SK-N-SH treated with all-trans-retinoic acid at 6 μM for 48 hours (cell line): ENCODE data around the gene TM9SF3.

Experiments
- ATAC-seq: fragments of 200-7000 bp; cut with Tn5 transposase; 3 replicates; pipeline ENCODE4 v1.9.1; 2020; ENCODE audit warnings: mild to moderate bottlenecking, moderate library complexity
- ARNTL ChIP-seq: fragments of 450-650 bp; formaldehyde crosslinking; IDR thresholded peaks from 2 replicates; pipeline ENCODE4 v1.5.0; 2020; ENCODE audit warnings: low read depth, mild to moderate bottlenecking, moderate library complexity, borderline replicate concordance
- BACH2 ChIP-seq: fragments of 250-450 bp; sonication (Bioruptor Pico); IDR thresholded peaks from 2 replicates; pipeline ENCODE4 v1.9.0; 2021; ENCODE audit warnings: mild to moderate bottlenecking, borderline replicate concordance
- CSDC2 ChIP-seq: fragments of 250-450 bp; sonication (Bioruptor Pico); IDR thresholded peaks from 2 replicates; pipeline ENCODE4 v1.5.0; 2020; ENCODE audit warnings: mild to moderate bottlenecking, moderate library complexity
- CSRNP3 ChIP-seq: fragments of 250-450 bp; sonication (Bioruptor Pico); IDR thresholded peaks from 2 replicates; pipeline ENCODE4 v1.5.1; 2021; ENCODE audit warnings: mild to moderate bottlenecking, moderate library complexity
- GLIS3 ChIP-seq: fragments of 250-450 bp; sonication (Bioruptor Pico); IDR thresholded peaks from 2 replicates; pipeline ENCODE4 v1.5.0; 2020; ENCODE audit warnings: mild to moderate bottlenecking, moderate library complexity
- ISL1 ChIP-seq: fragments of 250-450 bp; sonication (Bioruptor Pico); IDR thresholded peaks from 2 replicates; pipeline ENCODE4 v2.1.2; 2022; ENCODE audit warnings: mild to moderate bottlenecking, moderate library complexity
- POU6F1 ChIP-seq: fragments of 250-450 bp; sonication (Bioruptor Pico); IDR thresholded peaks from 2 replicates; pipeline ENCODE4 v1.8.0; 2021; ENCODE audit warnings: low read depth, mild to moderate bottlenecking, moderate library complexity, borderline replicate concordance
- PPARA ChIP-seq: fragments of 250-450 bp; sonication (Bioruptor Pico); IDR thresholded peaks from 2 replicates; pipeline ENCODE4 v1.5.0; 2020; ENCODE audit warnings: mild to moderate bottlenecking, borderline replicate concordance
- RARB ChIP-seq: fragments of 250-450 bp; sonication (Bioruptor Pico); IDR thresholded peaks from 2 replicates; pipeline ENCODE4 v1.8.0; 2021; ENCODE audit warnings: mild to moderate bottlenecking, moderate library complexity
- SNAI2 ChIP-seq: fragments of 250-450 bp; sonication (Bioruptor Pico); IDR thresholded peaks from 2 replicates; pipeline ENCODE4 v1.5.0; 2020; ENCODE audit warnings: mild to moderate bottlenecking, moderate library complexity
- TCF4 ChIP-seq: fragments of 250-450 bp; sonication (Bioruptor Pico); IDR thresholded peaks from 2 replicates; pipeline ENCODE4 v1.8.0; 2021; ENCODE audit warnings: mild to moderate bottlenecking, moderate library complexity, borderline replicate concordance
- TOX ChIP-seq: fragments of 250-450 bp; sonication (Bioruptor Pico); IDR thresholded peaks from 2 replicates; pipeline ENCODE4 v1.8.0; 2021; ENCODE audit warnings: mild to moderate bottlenecking, moderate library complexity, borderline replicate concordance
- TSHZ2 ChIP-seq: fragments of 250-450 bp; sonication (Bioruptor Pico); IDR thresholded peaks from 2 replicates; pipeline ENCODE4 v1.5.0; 2020; ENCODE audit warnings: mild to moderate bottlenecking, moderate library complexity
- ZC3H10 ChIP-seq: fragments of 250-450 bp; sonication (Bioruptor Pico); IDR thresholded peaks from 2 replicates; pipeline ENCODE4 v1.5.1; 2021; ENCODE audit warnings: mild to moderate bottlenecking, moderate library complexity
- ZFP3 ChIP-seq: fragments of 250-450 bp; sonication (Bioruptor Pico); IDR thresholded peaks from 2 replicates; pipeline ENCODE4 v1.5.0; 2020; ENCODE audit warnings: mild to moderate bottlenecking, moderate library complexity
- ZNF565 ChIP-seq: fragments of 450-650 bp; formaldehyde crosslinking; conservative IDR thresholded peaks from 2 replicates; pipeline ENCODE4 v1.5.0; 2020; ENCODE audit warnings: low read depth, mild to moderate bottlenecking, moderate library complexity
- ZNF70 ChIP-seq: fragments of 450-650 bp; formaldehyde crosslinking; IDR thresholded peaks from 2 replicates; pipeline ENCODE4 v1.5.0; 2020; ENCODE audit warnings: mild to moderate bottlenecking, moderate library complexity
- TF ChIP-seq, protein P1 (sequence below): fragments of 250-450 bp; sonication (Bioruptor Pico); IDR thresholded peaks from 2 replicates; pipeline ENCODE4 v1.5.1; 2020; ENCODE audit warnings: low read depth, mild to moderate bottlenecking, moderate library complexity

Gene TM9SF3

DNA sequence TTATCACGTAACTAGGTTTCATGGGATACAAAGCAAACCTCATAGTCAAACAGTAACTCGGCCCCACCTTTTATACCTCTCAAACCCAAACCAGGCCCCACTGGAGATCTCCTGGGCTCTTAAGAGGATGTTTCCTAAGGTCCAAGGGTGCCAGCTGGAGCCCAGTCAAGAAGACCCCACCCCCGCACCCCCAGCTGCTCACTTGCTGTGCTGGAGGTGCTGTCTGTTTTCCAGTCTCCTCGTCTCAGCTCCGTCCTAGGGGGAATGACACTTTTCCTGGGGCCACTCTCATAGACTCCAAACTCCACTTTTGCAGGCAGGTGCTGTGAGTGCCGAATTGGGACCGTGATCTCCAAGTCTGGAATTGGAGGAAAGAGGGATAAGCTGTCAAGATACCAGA is 22.7 kb upstream of the TM9SF3 start:
- TF ChIP-seq SNAI2 (CRISPR knock-in tag) = no peak
- TF ChIP-seq ARNTL (CRISPR knock-in tag) = no peak
- no peak for TF ChIP-seq POU6F1 (CRISPR knock-in tag)
- no peak for TF ChIP-seq GLIS3 (CRISPR knock-in tag)
- TF ChIP-seq, protein P1, sequence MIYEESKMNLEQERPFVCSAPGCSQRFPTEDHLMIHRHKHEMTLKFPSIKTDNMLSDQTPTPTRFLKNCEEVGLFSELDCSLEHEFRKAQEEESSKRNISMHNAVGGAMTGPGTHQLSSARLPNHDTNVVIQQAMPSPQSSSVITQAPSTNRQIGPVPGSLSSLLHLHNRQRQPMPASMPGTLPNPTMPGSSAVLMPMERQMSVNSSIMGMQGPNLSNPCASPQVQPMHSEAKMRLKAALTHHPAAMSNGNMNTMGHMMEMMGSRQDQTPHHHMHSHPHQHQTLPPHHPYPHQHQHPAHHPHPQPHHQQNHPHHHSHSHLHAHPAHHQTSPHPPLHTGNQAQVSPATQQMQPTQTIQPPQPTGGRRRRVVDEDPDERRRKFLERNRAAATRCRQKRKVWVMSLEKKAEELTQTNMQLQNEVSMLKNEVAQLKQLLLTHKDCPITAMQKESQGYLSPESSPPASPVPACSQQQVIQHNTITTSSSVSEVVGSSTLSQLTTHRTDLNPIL (CRISPR knock-in tag) = no peak
- TF ChIP-seq ZFP3 (CRISPR knock-in tag) = no peak
- TF ChIP-seq, all 23 proteins: peak for 0
- no peak for ATAC-seq

GRCh38 chr10:96608805-96609204 is 22.0 kb upstream of the TM9SF3 start:
- TF ChIP-seq ZNF565 (CRISPR knock-in tag) = no peak
- no peak for TF ChIP-seq ISL1 (CRISPR knock-in tag)
- TF ChIP-seq TCF4 (CRISPR knock-in tag) = no peak
- no peak for TF ChIP-seq RARB (CRISPR knock-in tag)
- TF ChIP-seq ZNF70 = no peak
- TF ChIP-seq SNAI2 (CRISPR knock-in tag) = no peak
- no peak for TF ChIP-seq PPARA (CRISPR knock-in tag)
- no peak for TF ChIP-seq CSDC2 (CRISPR knock-in tag)
- no peak for TF ChIP-seq ARNTL (CRISPR knock-in tag)
- no peak for TF ChIP-seq TSHZ2 (CRISPR knock-in tag)
- TF ChIP-seq CSRNP3 (CRISPR knock-in tag) = no peak
- no peak for TF ChIP-seq POU6F1 (CRISPR knock-in tag)
- ATAC-seq = no peak

DNA sequence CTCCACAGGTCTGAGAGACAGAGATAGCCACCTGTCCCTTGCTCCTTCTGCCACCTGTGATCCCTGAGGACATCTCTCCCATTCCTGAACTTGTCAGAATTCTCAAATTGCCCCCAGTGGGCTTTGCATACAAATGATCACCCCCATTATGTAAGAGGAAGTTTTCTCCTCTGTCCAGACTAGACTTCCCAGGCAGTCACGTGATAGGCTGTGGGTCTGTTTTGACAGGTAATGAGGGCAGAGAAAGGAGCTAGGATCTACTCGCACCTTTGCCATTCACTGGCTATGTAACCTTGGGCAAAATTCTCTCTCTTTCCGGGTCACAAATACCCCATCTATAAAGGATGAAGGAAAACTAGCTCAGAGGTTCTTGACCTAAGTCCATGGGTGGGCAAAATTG is 21.4 kb upstream of the TM9SF3 start:
- no peak for ATAC-seq
- TF ChIP-seq ZNF70 (no peak), PPARA (CRISPR knock-in tag) (no peak), ZNF565 (CRISPR knock-in tag) (no peak), TCF4 (CRISPR knock-in tag) (no peak), ZC3H10 (CRISPR knock-in tag) (no peak), TSHZ2 (CRISPR knock-in tag) (no peak), POU6F1 (CRISPR knock-in tag) (no peak), TOX (CRISPR knock-in tag) (no peak), BACH2 (CRISPR knock-in tag) (no peak)
- TF ChIP-seq, all 23 proteins: peak for 0
